BLaER1 (cell line): Measurements from ENCODE around the gene OASL.

Experiments used
- H3K27ac ChIP-seq: shearing (Covaris generic); formaldehyde crosslinking; 2 replicates; pipeline ENCODE4 v1.8.1; 2022
- H3K27me3 ChIP-seq: shearing (Covaris generic); formaldehyde crosslinking; 2 replicates; pipeline ENCODE4 v1.8.1; 2022
- H3K36me3 ChIP-seq: shearing (Covaris generic); formaldehyde crosslinking; 2 replicates; pipeline ENCODE4 v1.8.1; 2022
- H3K4me1 ChIP-seq: shearing (Covaris generic); formaldehyde crosslinking; 2 replicates; pipeline ENCODE4 v1.8.1; 2022
- H3K4me2 ChIP-seq: shearing (Covaris generic); formaldehyde crosslinking; 2 replicates; pipeline ENCODE4 v1.8.1; 2022
- H3K4me3 ChIP-seq: shearing (Covaris generic); formaldehyde crosslinking; 2 replicates; pipeline ENCODE4 v1.8.1; 2022
- H3K9ac ChIP-seq: shearing (Covaris generic); formaldehyde crosslinking; 2 replicates; pipeline ENCODE4 v1.8.1; 2022
- H3K9me3 ChIP-seq: shearing (Covaris generic); formaldehyde crosslinking; 2 replicates; pipeline ENCODE4 v1.8.1; 2022
- H4K20me1 ChIP-seq: shearing (Covaris generic); formaldehyde crosslinking; 2 replicates; pipeline ENCODE4 v1.8.1; 2022
- Cebpa-rat ChIP-seq: shearing (Covaris generic); IDR thresholded peaks from 2 replicates; pipeline ENCODE4 v1.8.1; 2022

OASL gene

DNA sequence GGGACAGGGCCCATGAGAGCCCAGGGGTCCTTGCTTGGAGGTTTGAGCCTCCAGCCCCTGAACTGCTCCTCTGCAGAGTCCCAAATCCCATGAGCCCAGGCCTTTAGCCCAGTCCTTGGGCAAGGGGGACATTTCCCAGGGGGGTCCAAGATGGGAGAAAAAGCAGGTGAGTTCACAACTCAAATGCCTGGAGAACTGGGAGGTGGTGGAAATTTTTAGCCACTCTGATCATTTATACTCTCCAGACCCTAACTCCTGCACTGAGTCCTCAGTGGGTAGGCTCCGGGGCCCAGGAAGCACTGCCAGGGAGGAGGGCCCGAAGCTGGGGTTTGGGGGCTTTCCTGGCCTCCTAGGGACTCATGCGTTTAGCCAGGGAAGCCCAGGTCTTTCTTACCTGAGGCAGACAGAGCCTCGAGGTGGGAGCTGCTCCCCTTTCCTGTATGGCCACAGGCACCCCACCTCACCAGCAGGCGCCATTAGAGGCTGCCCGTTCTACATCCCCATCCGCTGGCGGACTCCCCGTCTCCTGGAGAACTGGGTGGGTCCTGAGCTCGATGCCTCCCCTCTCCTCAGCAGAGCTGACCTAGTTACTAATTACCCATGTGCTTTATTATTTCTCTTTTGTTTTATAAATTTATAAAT, 59.7 kb downstream of the OASL start:
- H3K27ac ChIP-seq = no peak overlapping the region
- no peaks in the 10 kb centered on the region for H3K9me3 ChIP-seq
- no peak for TF ChIP-seq Cebpa-rat

DNA sequence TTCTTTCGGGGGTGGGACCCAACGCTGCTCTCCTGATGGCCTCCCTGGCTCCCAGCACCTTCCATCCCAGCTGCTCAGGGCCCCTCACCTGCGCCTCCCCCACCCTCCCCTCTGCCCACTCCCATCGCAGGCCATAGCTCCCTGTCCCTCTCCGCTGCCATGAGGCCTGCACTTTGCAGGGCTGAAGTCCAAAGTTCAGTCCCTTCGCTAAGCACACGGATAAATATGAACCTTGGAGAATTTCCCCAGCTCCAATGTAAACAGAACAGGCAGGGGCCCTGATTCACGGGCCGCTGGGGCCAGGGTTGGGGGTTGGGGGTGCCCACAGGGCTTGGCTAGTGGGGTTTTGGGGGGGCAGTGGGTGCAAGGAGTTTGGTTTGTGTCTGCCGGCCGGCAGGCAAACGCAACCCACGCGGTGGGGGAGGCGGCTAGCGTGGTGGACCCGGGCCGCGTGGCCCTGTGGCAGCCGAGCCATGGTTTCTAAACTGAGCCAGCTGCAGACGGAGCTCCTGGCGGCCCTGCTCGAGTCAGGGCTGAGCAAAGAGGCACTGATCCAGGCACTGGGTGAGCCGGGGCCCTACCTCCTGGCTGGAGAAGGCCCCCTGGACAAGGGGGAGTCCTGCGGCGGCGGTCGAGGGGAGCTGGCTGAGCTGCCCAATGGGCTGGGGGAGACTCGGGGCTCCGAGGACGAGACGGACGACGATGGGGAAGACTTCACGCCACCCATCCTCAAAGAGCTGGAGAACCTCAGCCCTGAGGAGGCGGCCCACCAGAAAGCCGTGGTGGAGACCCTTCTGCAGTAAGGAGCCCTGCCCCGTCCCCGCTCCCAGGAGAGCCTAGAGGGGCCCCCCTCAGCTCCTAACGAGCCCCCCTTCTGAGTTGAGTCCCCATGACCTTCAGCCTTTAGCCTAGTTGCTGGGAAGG, 60.5 kb downstream of the OASL start, which contains the start of gene HNF1A:
TSS of gene HNF1A (plus strand) at position 248 of the 924 bp plus-strand sequence. CDS start at position 474, 226 bp downstream.
- Histone ChIP-seq H3K4me3 (no peak within 1 kb of the TSS), H3K27ac (no peak within 1 kb of the TSS), H3K9ac (no peak within 1 kb of the TSS), H3K9me3 (no peaks in the 10 kb centered on the region), H4K20me1 (no peaks in the 10 kb centered on the region), H3K36me3 (no peaks in the 10 kb centered on the region), H3K4me2 (no peak within 1 kb of the TSS), H3K27me3 (no peaks in the 10 kb centered on the region), H3K4me1 (no peaks in the 10 kb centered on the region)
- no peak for TF ChIP-seq Cebpa-rat

More for the DNA sequence above, 59.7 kb downstream of the OASL start:
- H4K20me1 ChIP-seq = no peaks in the 10 kb centered on the region
- no peak overlapping the region for H3K4me2 ChIP-seq
- H3K4me1 ChIP-seq = no peaks in the 10 kb centered on the region
- H3K9ac ChIP-seq = no peak overlapping the region
- H3K36me3 ChIP-seq = no peaks in the 10 kb centered on the region
- no peaks in the 10 kb centered on the region for H3K27me3 ChIP-seq
- H3K4me3 ChIP-seq = no peak overlapping the region

DNA sequence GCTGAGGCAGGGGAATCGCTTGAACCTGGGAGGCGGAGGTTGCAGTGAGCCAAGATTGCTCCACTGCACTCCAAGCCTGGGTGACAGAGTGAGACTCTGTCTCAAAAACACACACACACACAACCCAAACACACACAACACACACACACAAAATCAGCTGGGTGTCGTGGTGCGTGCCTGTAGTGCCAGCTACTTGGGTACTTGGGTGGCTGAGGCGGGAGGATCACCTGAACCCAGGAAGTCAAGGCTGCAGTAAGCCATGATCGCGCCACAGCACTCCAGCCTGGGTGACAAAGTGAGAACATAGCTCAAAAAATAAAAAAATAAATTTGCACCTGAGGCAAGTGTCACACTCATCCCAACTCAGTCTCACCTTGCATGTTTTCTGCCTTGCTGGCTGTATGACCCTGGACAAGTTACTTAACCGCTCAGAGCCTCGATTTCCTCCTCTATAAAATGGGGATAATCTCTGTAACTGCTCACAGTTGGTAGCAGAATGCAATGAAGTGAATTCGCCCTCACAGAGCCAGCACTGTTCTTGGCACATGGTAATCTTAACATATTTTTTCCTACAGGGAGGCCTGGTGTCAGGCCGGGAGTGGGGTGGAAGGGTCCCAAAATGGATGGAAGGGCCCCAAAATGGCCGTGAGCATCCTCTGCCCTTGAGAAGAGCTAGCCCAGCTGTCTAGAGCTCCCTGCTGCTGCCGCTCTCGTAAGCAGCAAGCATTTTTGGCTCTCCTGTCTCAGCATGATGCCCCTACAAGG, 61.3 kb downstream of the OASL start:
- no peaks in the 10 kb centered on the region for H3K27me3 ChIP-seq
- no peaks in the 10 kb centered on the region for H4K20me1 ChIP-seq
- H3K4me2 ChIP-seq = no peak overlapping the region
- TF ChIP-seq Cebpa-rat = no peak
- H3K36me3 ChIP-seq = no peaks in the 10 kb centered on the region
- no peak overlapping the region for H3K9ac ChIP-seq
- H3K4me3 ChIP-seq = no peak overlapping the region
- H3K4me1 ChIP-seq = no peaks in the 10 kb centered on the region
- no peak overlapping the region for H3K27ac ChIP-seq
- no peaks in the 10 kb centered on the region for H3K9me3 ChIP-seq

DNA sequence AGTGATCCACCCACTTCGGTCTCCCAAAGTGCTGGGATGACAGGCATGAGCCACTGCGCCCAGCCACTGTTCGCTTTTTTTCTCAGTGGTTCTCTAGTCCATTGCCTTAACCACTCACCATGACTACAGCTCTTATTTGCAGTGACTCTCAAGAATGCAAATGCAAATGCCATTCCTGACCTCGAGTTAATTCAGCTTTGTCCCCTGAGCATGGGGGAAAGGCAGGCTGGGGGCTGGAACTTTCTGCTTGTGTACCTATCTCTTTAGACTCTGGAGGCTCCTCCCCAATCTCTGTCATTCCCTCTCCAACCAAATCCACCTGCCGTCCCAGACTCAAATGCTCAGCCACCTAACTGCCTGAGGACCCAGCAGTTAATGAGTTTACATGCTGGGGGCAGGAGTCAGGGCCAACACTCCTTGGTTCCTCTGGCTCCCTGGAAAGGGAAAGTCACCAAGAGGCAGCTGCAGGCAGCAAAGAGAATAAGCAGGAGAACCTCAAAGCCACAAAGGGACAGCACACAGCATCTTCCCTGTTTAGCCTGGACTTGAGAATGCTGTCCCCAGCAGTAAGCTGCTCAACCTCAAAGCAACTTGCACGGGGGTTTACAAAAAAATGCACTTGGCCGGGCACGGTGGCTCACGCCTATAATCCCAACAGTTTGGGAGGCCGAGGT, 66.0 kb downstream of the OASL start:
- H3K9ac ChIP-seq = no peak overlapping the region

DNA sequence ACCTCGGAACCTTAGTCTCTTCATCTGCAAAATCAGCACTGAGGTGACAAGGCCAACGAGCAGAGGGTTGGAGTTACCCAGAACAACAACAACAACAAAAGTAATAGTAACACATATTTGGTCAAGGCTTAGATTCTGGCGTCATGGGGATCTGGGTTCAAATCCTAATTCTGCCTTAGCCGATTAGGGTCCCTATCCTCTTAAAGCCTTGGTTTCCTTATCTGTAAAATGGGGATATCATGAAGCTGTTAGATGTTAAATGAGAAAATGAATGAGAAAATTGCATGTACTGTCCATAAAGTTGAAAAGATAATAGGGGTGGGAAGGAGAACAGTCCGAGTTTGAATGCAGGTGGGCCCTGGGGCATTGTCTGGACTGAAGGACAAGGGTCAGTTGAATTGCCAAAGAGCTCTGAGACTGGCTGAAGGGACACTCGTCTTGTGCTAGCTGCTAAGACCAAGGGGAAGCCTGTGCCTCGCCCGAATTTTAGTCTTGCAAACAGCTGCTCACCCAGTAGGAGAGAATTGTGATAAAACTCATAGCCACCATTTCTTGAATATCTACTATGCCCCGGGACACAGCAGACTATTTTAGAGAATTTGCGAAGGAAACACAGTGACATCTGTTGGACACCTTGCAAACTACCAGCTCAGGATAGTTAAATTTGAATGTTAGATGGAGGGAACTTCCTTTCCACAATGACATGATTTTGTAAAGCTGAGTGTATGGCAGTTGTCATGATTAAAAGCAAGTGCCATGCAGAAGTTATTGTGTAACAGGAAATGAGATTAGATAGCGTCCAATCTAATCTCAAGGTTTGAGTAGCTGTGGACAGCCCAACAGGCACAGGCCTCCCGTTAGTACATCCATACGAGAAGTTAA, 67.5 kb downstream of the OASL start:
- H3K4me3 ChIP-seq = no peak overlapping the region
- no peaks in the 10 kb centered on the region for H3K36me3 ChIP-seq
- H3K9ac ChIP-seq = no peak overlapping the region
- TF ChIP-seq Cebpa-rat = no peak
- H3K4me2 ChIP-seq = no peak overlapping the region
- H3K27ac ChIP-seq = no peak overlapping the region
- no peaks in the 10 kb centered on the region for H4K20me1 ChIP-seq
- H3K27me3 ChIP-seq = no peaks in the 10 kb centered on the region
- peaks cover 11% of the 10 kb centered on the region for H3K4me1 ChIP-seq
- H3K9me3 ChIP-seq = no peaks in the 10 kb centered on the region

More for the DNA sequence above, 66.0 kb downstream of the OASL start:
- Histone ChIP-seq H3K9me3 (no peaks in the 10 kb centered on the region), H4K20me1 (no peaks in the 10 kb centered on the region), H3K4me3 (no peak overlapping the region), H3K4me2 (no peak overlapping the region), H3K36me3 (no peaks in the 10 kb centered on the region), H3K27ac (no peak overlapping the region), H3K27me3 (no peaks in the 10 kb centered on the region), H3K4me1 (peaks cover 11% of the 10 kb centered on the region)
- TF ChIP-seq Cebpa-rat = no peak

GRCh38 chr12:120970310-120970709, 68.7 kb downstream of the OASL start:
- H3K27ac ChIP-seq = no peak overlapping the region
- TF ChIP-seq Cebpa-rat = no peak
- peaks cover 11% of the 10 kb centered on the region for H3K4me1 ChIP-seq

More at GRCh38 chr12:120970310-120970709, 68.7 kb downstream of the OASL start:
- Histone ChIP-seq H3K9ac (no peak overlapping the region), H3K4me2 (peak overlapping the region; percentile 23; the same call in 1 of the 2 replicates), H3K36me3 (no peaks in the 10 kb centered on the region), H3K27me3 (no peaks in the 10 kb centered on the region), H4K20me1 (no peaks in the 10 kb centered on the region), H3K4me3 (no peak overlapping the region), H3K9me3 (no peaks in the 10 kb centered on the region)
